ENCODE results near the gene MBP.

The MBP gene

GRCh38 chr18:77101410-77102258 lies 30.9 kb downstream of the MBP start:
- no peaks in the 10 kb centered on the region for H3K36me3 ChIP-seq (ENCODE audit: control insufficient read depth, insufficient read depth, low read length)
- H3K9ac ChIP-seq (ENCODE audit: low read depth, low read length) = no peak overlapping the region
- H3K9me3 ChIP-seq (ENCODE audit: control insufficient read depth, insufficient read depth, low read length) = no peaks in the 10 kb centered on the region
- no peaks in the 10 kb centered on the region for H3K27me3 ChIP-seq (ENCODE audit: control insufficient read depth, insufficient read depth, low read length)
- no peak overlapping the region for H3K4me3 ChIP-seq (ENCODE audit: low read depth, low read length)
- peaks cover 8% of the 10 kb centered on the region for H3K4me1 ChIP-seq (ENCODE audit: control insufficient read depth, insufficient read depth, low read length)

- Histone ChIP-seq H3K4me1 (ENCODE audit: control insufficient read depth, insufficient read depth, low read length) (peaks cover 9% of the 10 kb centered on the region), H3K27me3 (ENCODE audit: control insufficient read depth, insufficient read depth, low read length) (no peaks in the 10 kb centered on the region), H3K9me3 (ENCODE audit: control insufficient read depth, insufficient read depth, low read length) (no peaks in the 10 kb centered on the region), H3K4me3 (ENCODE audit: low read depth, low read length) (no peak overlapping the region), H3K36me3 (ENCODE audit: control insufficient read depth, insufficient read depth, low read length) (no peaks in the 10 kb centered on the region), H3K9ac (ENCODE audit: low read depth, low read length) (no peak overlapping the region)
Measured at GRCh38 chr18:77100751-77101355, 31.7 kb downstream of the MBP start.

GRCh38 chr18:77099485-77100370 lies 32.9 kb downstream of the MBP start:
- no peak overlapping the region for H3K9ac ChIP-seq (ENCODE audit: low read depth, low read length)
- H3K4me3 ChIP-seq (ENCODE audit: low read depth, low read length) = no peak overlapping the region
- peaks cover 9% of the 10 kb centered on the region for H3K4me1 ChIP-seq (ENCODE audit: control insufficient read depth, insufficient read depth, low read length)
- no peaks in the 10 kb centered on the region for H3K36me3 ChIP-seq (ENCODE audit: control insufficient read depth, insufficient read depth, low read length)
- no peaks in the 10 kb centered on the region for H3K9me3 ChIP-seq (ENCODE audit: control insufficient read depth, insufficient read depth, low read length)
- no peaks in the 10 kb centered on the region for H3K27me3 ChIP-seq (ENCODE audit: control insufficient read depth, insufficient read depth, low read length)

- Histone ChIP-seq H3K9me3 (ENCODE audit: control insufficient read depth, insufficient read depth, low read length) (no peaks in the 10 kb centered on the region), H3K9ac (ENCODE audit: low read depth, low read length) (no peak overlapping the region), H3K27me3 (ENCODE audit: control insufficient read depth, insufficient read depth, low read length) (no peaks in the 10 kb centered on the region), H3K4me3 (ENCODE audit: low read depth, low read length) (no peak overlapping the region), H3K36me3 (ENCODE audit: control insufficient read depth, insufficient read depth, low read length) (no peaks in the 10 kb centered on the region), H3K4me1 (ENCODE audit: control insufficient read depth, insufficient read depth, low read length) (peaks cover 9% of the 10 kb centered on the region)
Measured at GRCh38 chr18:77098538-77099174, 33.9 kb downstream of the MBP start.

GRCh38 chr18:77098029-77098428 lies 34.6 kb downstream of the MBP start:
- no peaks in the 10 kb centered on the region for H3K27me3 ChIP-seq (ENCODE audit: control insufficient read depth, insufficient read depth, low read length)
- H3K4me3 ChIP-seq (ENCODE audit: low read depth, low read length) = no peak overlapping the region
- no peaks in the 10 kb centered on the region for H3K36me3 ChIP-seq (ENCODE audit: control insufficient read depth, insufficient read depth, low read length)
- H3K9me3 ChIP-seq (ENCODE audit: control insufficient read depth, insufficient read depth, low read length) = no peaks in the 10 kb centered on the region
- H3K9ac ChIP-seq (ENCODE audit: low read depth, low read length) = no peak overlapping the region
- peaks cover 9% of the 10 kb centered on the region for H3K4me1 ChIP-seq (ENCODE audit: control insufficient read depth, insufficient read depth, low read length)

GRCh38 chr18:77096936-77097886 lies 35.4 kb downstream of the MBP start:
- H3K9me3 ChIP-seq (ENCODE audit: control insufficient read depth, insufficient read depth, low read length) = no peaks in the 10 kb centered on the region
- H3K4me1 ChIP-seq (ENCODE audit: control insufficient read depth, insufficient read depth, low read length) = peaks cover 9% of the 10 kb centered on the region
- H3K36me3 ChIP-seq (ENCODE audit: control insufficient read depth, insufficient read depth, low read length) = no peaks in the 10 kb centered on the region
- H3K4me3 ChIP-seq (ENCODE audit: low read depth, low read length) = peak overlapping the region; percentile 12
- no peak overlapping the region for H3K9ac ChIP-seq (ENCODE audit: low read depth, low read length)
- no peaks in the 10 kb centered on the region for H3K27me3 ChIP-seq (ENCODE audit: control insufficient read depth, insufficient read depth, low read length)

- Histone ChIP-seq H3K27me3 (ENCODE audit: control insufficient read depth, insufficient read depth, low read length) (no peaks in the 10 kb centered on the region), H3K9me3 (ENCODE audit: control insufficient read depth, insufficient read depth, low read length) (no peaks in the 10 kb centered on the region), H3K9ac (ENCODE audit: low read depth, low read length) (no peak overlapping the region), H3K36me3 (ENCODE audit: control insufficient read depth, insufficient read depth, low read length) (no peaks in the 10 kb centered on the region), H3K4me3 (ENCODE audit: low read depth, low read length) (no peak overlapping the region), H3K4me1 (ENCODE audit: control insufficient read depth, insufficient read depth, low read length) (peaks cover 6% of the 10 kb centered on the region)
Measured at GRCh38 chr18:77095391-77096371, 36.9 kb downstream of the MBP start.

- H3K9ac ChIP-seq (ENCODE audit: low read depth, low read length) = no peak overlapping the region
- H3K27me3 ChIP-seq (ENCODE audit: control insufficient read depth, insufficient read depth, low read length) = no peaks in the 10 kb centered on the region
- no peaks in the 10 kb centered on the region for H3K36me3 ChIP-seq (ENCODE audit: control insufficient read depth, insufficient read depth, low read length)
- no peaks in the 10 kb centered on the region for H3K9me3 ChIP-seq (ENCODE audit: control insufficient read depth, insufficient read depth, low read length)
- H3K4me3 ChIP-seq (ENCODE audit: low read depth, low read length) = no peak overlapping the region
- H3K4me1 ChIP-seq (ENCODE audit: control insufficient read depth, insufficient read depth, low read length) = peaks cover 17% of the 10 kb centered on the region
Measured at GRCh38 chr18:77093586-77093985, 39.0 kb downstream of the MBP start.

- Histone ChIP-seq H3K4me3 (ENCODE audit: low read depth, low read length) (no peak overlapping the region), H3K4me1 (ENCODE audit: control insufficient read depth, insufficient read depth, low read length) (peaks cover 17% of the 10 kb centered on the region), H3K9me3 (ENCODE audit: control insufficient read depth, insufficient read depth, low read length) (no peaks in the 10 kb centered on the region), H3K36me3 (ENCODE audit: control insufficient read depth, insufficient read depth, low read length) (no peaks in the 10 kb centered on the region), H3K27me3 (ENCODE audit: control insufficient read depth, insufficient read depth, low read length) (no peaks in the 10 kb centered on the region), H3K9ac (ENCODE audit: low read depth, low read length) (no peak overlapping the region)
Measured at GRCh38 chr18:77093067-77093430, 39.5 kb downstream of the MBP start.
